SKM-1 (cell line): ENCODE results near the gene BPIFB6.

Experiments used
- DNase-seq: peaks from one replicate; lab custom pipeline; 2025; ENCODE audit not compliant: unreplicated experiment; lab: John Stamatoyannopoulos, UW

BPIFB6 gene

GRCh38 chr20:33082546-33082945 lies 51.1 kb downstream of the BPIFB6 start:
- no peak for DNase-seq

- DNase-seq = no peak
These were observed 52.3 kb downstream of the BPIFB6 start for GRCh38 chr20:33083544-33084340.

GRCh38 chr20:33084722-33085121 lies 53.3 kb downstream of the BPIFB6 start:
- DNase-seq = no peak

GRCh38 chr20:33086052-33086722 lies 54.7 kb downstream of the BPIFB6 start:
- no peak for DNase-seq

DNA sequence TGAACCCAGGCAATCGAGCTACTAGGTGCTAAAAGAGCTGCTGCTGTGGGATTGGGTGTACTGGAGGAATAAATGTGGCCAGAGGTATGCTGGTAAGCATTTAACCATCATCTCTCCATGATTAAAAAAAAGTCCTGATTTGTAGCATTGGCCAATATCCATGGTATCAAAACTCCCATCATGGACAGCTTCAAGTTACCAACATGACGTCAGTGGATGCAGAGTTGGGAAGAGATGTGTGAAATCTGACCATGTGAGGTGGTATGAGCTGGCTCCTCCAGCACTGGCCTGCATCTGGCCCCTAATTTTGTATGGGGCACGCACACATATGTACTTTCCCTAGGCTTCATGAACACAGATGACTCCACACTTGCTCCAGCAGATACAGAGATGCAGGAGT lies 59.7 kb downstream of the BPIFB6 start:
- DNase-seq = no peak

GRCh38 chr20:33091693-33092092 lies 60.2 kb downstream of the BPIFB6 start:
- DNase-seq = no peak

GRCh38 chr20:33092361-33092760 lies 60.9 kb downstream of the BPIFB6 start:
- no peak for DNase-seq

DNA sequence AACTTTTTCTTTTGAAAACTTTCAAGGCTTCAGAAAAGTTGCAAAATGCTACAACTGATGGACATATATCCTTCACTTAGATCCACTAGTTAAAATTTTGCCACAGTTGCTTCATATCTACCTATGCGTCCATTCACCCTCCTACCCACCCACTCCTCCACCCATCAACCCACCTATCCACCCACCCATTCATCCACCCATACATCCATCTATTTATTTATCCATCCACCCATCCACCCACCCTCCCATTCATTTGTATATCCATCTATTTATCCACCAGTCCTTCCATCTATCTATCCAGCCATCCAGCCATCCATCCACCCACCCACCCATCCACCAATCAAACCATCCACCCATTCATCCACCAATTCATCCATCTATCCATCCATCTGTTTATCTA lies 61.6 kb downstream of the BPIFB6 start:
- DNase-seq = no peak

DNA sequence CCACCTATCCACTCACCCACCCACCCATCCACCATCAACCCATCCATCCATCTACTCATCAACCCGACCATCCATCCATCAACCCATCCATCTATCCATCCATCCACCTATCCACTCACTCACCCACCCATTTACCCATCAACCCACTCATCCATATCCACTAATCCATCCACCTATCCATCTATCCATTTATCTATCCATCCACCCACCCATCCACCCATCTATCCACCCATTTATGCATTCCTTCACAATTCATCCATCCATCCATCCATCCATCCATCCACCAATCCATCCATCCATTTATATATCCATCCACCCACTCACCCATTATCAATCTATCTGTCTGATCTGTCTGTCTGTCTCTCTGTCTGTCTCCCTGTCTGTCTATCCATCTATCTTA lies 62.1 kb downstream of the BPIFB6 start:
- DNase-seq = no peak
